ENCODE results near the gene SLC29A3.
"Not testable (repeated sequence)": the region's sequence is repeated elsewhere in the genome, so short reads cannot be mapped to it uniquely, and the experiment has no call there.

The SLC29A3 gene

DNA sequence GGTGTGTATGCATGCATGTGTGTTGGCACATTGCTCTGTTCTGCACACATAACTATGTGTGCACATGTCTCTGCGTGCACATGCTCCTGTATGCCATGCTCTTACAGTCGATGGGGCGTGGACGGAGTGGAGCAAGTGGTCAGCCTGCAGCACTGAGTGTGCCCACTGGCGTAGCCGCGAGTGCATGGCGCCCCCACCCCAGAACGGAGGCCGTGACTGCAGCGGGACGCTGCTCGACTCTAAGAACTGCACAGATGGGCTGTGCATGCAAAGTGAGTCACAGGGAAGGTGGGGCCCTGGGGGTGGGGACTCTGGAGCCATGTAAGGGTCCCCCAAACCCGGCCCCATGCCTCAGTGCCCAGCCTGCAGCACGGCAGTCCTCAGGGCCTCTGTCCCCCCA lies 30.6 kb upstream of the SLC29A3 start:
- H3K9me3 Mint-ChIP-seq = no peaks in the 10 kb centered on the region
- no peak for ATAC-seq (replicated peaks)
- H3K27me3 Mint-ChIP-seq = peaks cover 0 to 29% of the 10 kb centered on the region in 2 donors
- no peak overlapping the region for H3K27ac Mint-ChIP-seq
- no peaks in the 10 kb centered on the region for H3K4me1 Mint-ChIP-seq (ENCODE audit: low read depth in 2 of 2)
- H3K36me3 Mint-ChIP-seq (ENCODE audit: insufficient read depth) = no peaks in the 10 kb centered on the region
- no peak overlapping the region for H3K4me3 Mint-ChIP-seq
- no peak for DNase-seq

DNA sequence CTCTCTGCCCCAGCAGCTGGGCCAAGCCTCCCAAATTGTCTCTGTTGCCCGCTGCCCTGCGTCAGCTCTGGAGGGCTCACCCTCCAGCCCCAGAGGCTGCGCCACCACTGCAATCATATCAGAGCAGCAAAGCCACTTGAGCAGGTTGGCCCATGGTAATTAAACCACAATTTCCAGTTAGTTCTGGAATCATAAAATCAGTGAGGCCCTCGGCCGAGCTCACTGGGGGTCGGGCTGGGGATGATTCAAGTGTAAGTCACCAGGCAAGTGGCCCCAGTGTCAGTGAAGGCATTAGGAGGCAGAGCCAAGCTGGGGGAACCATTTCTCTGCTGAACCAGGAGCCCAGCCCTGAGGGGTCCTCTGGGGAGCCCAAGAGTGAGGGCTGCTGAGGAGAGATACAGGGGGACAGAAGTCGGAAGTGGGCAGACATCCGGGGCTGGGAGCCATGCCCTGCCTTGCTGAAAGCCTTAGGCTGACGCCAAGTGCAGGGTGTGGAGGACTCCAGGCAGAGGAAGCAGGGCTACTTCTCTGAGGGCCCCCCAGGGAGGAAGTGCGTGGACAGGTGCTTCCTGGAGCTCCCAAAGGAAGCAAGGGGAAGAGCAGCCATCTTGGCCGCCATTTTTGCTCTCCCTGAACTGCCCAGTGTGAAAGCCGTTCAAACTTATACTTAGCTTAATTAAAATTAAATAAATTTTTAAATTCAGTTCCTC lies 29.5 kb upstream of the SLC29A3 start:
- H3K9me3 Mint-ChIP-seq = no peaks in the 10 kb centered on the region
- no peak overlapping the region for H3K4me3 Mint-ChIP-seq
- ATAC-seq (replicated peaks) (no peak), DNase-seq (no peak)
- H3K27ac Mint-ChIP-seq = no peak overlapping the region
- H3K4me1 Mint-ChIP-seq (ENCODE audit: low read depth in 2 of 2) = no peaks in the 10 kb centered on the region
- H3K36me3 Mint-ChIP-seq (ENCODE audit: insufficient read depth) = no peaks in the 10 kb centered on the region
- peaks cover 0 to 29% of the 10 kb centered on the region in 2 donors for H3K27me3 Mint-ChIP-seq

DNA sequence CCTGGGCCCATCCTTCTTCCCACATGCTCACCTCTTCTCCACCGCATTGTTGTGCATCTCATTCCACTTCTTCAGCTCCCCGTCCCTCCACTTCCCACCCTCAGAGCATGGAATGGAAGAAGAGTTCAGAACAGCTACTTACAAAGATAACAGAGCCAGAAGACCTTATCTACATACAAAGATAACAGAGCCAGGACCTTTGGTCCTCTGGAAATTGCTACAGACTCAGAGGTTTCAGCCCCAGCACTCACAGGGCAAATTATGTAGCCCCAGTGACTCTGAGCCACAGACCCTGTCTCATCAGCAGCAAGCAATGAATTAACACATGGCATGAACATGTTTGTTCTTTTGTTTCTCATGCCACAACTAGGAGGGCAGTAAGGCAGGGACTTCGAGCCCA lies 28.7 kb upstream of the SLC29A3 start:
- no peaks in the 10 kb centered on the region for H3K9me3 Mint-ChIP-seq
- H3K4me1 Mint-ChIP-seq (ENCODE audit: low read depth in 2 of 2) = no peaks in the 10 kb centered on the region
- H3K36me3 Mint-ChIP-seq (ENCODE audit: insufficient read depth) = no peaks in the 10 kb centered on the region
- ATAC-seq (replicated peaks) = no peak
- DNase-seq = no peak
- no peak overlapping the region for H3K4me3 Mint-ChIP-seq
- no peak overlapping the region for H3K27ac Mint-ChIP-seq
- peaks cover 3 to 37% of the 10 kb centered on the region in 2 donors for H3K27me3 Mint-ChIP-seq

DNA sequence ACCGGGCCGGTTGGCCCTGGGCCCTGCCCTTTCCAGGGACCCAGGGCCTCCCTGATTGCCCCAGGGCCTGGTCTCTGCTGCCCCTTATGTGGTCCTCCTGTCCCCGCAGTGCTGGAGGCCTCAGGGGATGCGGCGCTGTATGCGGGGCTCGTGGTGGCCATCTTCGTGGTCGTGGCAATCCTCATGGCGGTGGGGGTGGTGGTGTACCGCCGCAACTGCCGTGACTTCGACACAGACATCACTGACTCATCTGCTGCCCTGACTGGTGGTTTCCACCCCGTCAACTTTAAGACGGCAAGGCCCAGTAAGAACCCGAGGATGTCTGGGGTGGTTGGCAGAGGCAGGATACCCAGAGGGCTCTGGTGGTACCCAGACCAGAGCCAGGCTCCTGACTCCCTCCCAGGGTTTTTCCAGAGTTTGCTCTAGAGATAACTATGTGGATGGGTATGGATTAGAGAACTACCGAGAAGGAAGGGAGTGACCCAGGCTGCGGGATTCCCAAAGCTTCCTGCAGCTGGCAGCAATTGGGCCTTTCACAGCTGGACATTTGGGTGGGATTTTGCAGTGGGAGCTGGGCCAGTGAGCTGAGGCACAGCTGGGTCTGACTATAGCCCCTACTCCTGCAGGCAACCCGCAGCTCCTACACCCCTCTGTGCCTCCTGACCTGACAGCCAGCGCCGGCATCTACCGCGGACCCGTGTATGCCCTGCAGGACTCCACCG lies 28.1 kb upstream of the SLC29A3 start:
- H3K27me3 Mint-ChIP-seq = peaks cover 7 to 42% of the 10 kb centered on the region in 2 donors
- H3K4me3 Mint-ChIP-seq = no peak overlapping the region
- no peaks in the 10 kb centered on the region for H3K4me1 Mint-ChIP-seq (ENCODE audit: low read depth in 2 of 2)
- H3K36me3 Mint-ChIP-seq (ENCODE audit: insufficient read depth) = no peaks in the 10 kb centered on the region
- ATAC-seq (replicated peaks) (no peak), DNase-seq (no peak)
- no peaks in the 10 kb centered on the region for H3K9me3 Mint-ChIP-seq
- no peak overlapping the region for H3K27ac Mint-ChIP-seq

DNA sequence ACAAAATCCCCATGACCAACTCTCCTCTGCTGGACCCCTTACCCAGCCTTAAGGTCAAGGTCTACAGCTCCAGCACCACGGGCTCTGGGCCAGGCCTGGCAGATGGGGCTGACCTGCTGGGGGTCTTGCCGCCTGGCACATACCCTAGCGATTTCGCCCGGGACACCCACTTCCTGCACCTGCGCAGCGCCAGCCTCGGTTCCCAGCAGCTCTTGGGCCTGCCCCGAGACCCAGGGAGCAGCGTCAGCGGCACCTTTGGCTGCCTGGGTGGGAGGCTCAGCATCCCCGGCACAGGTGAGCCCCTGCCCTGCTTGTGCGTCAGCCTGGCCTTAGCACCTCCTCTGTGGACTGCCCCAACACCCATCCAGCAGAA lies 27.5 kb upstream of the SLC29A3 start:
- no peaks in the 10 kb centered on the region for H3K9me3 Mint-ChIP-seq
- H3K4me3 Mint-ChIP-seq = no peak overlapping the region
- DNase-seq (no peak), ATAC-seq (replicated peaks) (no peak)
- H3K27me3 Mint-ChIP-seq = peaks cover 12 to 48% of the 10 kb centered on the region in 2 donors
- H3K36me3 Mint-ChIP-seq (ENCODE audit: insufficient read depth) = no peaks in the 10 kb centered on the region
- no peaks in the 10 kb centered on the region for H3K4me1 Mint-ChIP-seq (ENCODE audit: low read depth in 2 of 2)
- no peak overlapping the region for H3K27ac Mint-ChIP-seq

DNA sequence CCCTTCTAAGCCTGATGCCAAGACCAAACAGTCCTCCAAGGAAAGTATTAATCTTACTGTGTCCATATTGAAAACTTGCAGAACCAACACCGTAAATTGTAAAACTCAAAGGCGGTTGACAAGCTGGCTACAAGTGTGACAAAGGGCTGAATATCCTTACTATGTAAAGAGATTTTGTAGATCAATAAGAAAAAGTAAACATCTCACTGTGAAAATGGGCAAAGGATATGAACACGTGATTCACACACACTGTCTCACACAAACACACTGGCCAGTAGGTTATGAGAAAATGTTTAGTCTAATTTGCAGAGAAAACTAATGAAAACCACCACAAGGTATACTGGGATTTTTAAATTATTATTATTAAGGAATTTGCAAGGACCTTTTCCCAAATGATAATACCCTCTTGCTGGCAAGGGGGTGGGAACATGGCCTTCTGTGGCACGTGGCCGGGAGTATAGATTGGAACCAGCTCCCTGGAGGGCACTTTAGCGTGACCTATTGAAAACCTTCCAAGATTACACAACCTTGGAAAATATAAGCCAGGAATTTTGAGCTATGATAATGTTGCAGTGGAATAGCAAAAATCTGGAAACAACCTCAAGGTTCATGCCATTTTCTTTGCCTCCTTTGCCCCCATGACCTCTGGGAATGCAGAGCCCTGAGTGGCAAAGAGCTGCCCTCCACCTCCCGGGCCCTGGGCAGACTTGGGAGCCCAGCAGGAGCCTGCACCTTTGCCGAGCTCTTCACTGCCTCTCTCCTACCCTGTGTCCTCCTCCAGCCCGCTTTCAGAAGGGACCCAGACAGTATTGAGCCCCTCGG lies 26.2 kb upstream of the SLC29A3 start:
- H3K4me3 Mint-ChIP-seq = no peak overlapping the region
- no peak overlapping the region for H3K27ac Mint-ChIP-seq
- peaks cover 12 to 46% of the 10 kb centered on the region in 2 donors for H3K27me3 Mint-ChIP-seq
- H3K9me3 Mint-ChIP-seq = no peaks in the 10 kb centered on the region
- no peak for DNase-seq
- ATAC-seq (replicated peaks) = no peak
- H3K4me1 Mint-ChIP-seq (ENCODE audit: low read depth in 2 of 2) = no peaks in the 10 kb centered on the region
- H3K36me3 Mint-ChIP-seq (ENCODE audit: insufficient read depth) = no peaks in the 10 kb centered on the region

DNA sequence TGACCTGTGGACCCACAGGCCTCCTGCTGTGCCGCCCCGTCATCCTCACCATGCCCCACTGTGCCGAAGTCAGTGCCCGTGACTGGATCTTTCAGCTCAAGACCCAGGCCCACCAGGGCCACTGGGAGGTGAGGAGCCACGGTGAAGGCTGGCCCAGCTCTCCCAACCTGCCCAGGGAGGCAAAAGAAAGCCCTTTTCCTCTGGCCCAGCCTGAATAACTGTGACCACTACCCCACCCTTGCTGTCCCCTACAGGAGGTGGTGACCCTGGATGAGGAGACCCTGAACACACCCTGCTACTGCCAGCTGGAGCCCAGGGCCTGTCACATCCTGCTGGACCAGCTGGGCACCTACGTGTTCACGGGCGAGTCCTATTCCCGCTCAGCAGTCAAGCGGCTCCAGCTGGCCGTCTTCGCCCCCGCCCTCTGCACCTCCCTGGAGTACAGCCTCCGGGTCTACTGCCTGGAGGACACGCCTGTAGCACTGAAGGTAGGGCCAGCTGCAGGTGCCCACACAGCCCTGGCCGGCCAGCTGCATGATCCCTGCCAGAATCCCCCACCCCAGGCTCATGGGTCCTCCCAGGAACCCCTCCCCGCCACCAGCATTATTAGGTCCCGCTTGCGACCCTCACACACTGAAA lies 25.5 kb upstream of the SLC29A3 start:
- H3K36me3 Mint-ChIP-seq (ENCODE audit: insufficient read depth) = no peaks in the 10 kb centered on the region

DNA sequence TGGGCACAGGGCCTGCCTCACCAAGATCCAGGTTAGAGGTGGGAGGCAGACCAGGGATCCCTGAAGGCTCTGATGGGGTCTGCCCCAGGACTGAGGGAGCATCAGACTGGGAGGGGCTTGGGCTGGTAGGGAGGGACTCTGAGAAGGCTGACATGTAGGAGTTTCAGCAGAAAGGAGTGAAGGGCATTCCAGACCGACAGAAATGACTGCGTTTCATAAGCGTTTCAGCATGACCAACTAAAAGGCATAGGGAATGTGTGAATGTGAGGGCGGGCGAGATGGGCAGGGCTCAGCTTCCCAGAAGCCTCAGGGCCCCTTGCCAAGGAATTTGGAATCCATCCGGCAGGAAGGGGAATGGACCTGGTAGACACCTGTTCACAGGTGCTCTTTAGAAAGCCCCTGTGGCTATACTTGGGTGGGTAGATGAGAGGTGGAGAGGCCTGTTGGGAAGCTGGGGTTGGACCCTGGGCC lies 24.9 kb upstream of the SLC29A3 start:
- no peak overlapping the region for H3K4me3 Mint-ChIP-seq
- ATAC-seq (replicated peaks) = no peak
- H3K27ac Mint-ChIP-seq = no peak overlapping the region
- no peaks in the 10 kb centered on the region for H3K9me3 Mint-ChIP-seq
- no peaks in the 10 kb centered on the region for H3K4me1 Mint-ChIP-seq (ENCODE audit: low read depth in 2 of 2)
- DNase-seq = no peak
- no peaks in the 10 kb centered on the region for H3K36me3 Mint-ChIP-seq (ENCODE audit: insufficient read depth)
- peaks cover 12 to 48% of the 10 kb centered on the region in 2 donors for H3K27me3 Mint-ChIP-seq

More for the DNA sequence above, 25.5 kb upstream of the SLC29A3 start:
- ATAC-seq (replicated peaks) (no peak), DNase-seq (no peak)
- no peak overlapping the region for H3K4me3 Mint-ChIP-seq
- no peaks in the 10 kb centered on the region for H3K9me3 Mint-ChIP-seq
- no peaks in the 10 kb centered on the region for H3K4me1 Mint-ChIP-seq (ENCODE audit: low read depth in 2 of 2)
- H3K27ac Mint-ChIP-seq = no peak overlapping the region
- H3K27me3 Mint-ChIP-seq = peaks cover 12 to 44% of the 10 kb centered on the region in 2 donors

DNA sequence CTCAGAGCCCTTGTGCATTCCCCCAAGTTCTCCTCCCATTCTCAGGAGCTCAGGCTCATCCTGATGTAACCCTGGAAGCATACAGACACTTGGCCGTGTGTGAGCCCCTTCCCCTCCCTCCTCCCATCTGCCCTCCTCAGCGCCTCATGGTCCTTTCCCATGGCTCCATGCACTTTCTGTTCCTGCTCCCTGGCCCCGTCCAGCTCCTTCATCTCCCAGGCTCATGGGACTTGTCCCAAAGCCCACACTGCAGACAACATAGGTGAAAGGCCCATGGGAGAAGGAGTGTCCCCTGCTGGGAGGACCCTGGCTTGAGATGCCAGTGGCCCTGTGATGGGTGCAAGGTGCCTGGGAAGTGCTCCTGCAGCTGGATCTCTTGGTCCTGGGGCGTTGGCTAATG lies 24.2 kb upstream of the SLC29A3 start:
- peaks cover 0 to 4% of the 10 kb centered on the region in 2 donors for H3K4me1 Mint-ChIP-seq (ENCODE audit: low read depth in 2 of 2)
- ATAC-seq (replicated peaks) (no peak), DNase-seq (no peak)
- H3K36me3 Mint-ChIP-seq (ENCODE audit: insufficient read depth) = no peaks in the 10 kb centered on the region
- peaks cover 19 to 55% of the 10 kb centered on the region in 2 donors for H3K27me3 Mint-ChIP-seq
- no peaks in the 10 kb centered on the region for H3K9me3 Mint-ChIP-seq
- no peak overlapping the region for H3K4me3 Mint-ChIP-seq
- no peak overlapping the region for H3K27ac Mint-ChIP-seq

DNA sequence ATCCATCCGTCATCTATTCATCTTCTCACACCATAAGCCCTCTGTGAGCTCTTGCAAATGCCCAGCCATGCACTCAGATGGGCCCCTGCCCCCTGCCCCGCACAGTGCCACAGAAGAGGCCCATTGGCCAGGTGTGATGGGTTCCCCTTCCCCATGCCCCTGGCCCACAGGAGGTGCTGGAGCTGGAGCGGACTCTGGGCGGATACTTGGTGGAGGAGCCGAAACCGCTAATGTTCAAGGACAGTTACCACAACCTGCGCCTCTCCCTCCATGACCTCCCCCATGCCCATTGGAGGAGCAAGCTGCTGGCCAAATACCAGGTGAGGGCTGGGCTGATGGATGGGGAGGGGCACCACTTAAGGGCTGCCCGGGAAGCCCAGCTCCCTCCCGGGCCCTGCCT lies 23.4 kb upstream of the SLC29A3 start:
- H3K9me3 Mint-ChIP-seq = no peaks in the 10 kb centered on the region
- no peak for ATAC-seq (replicated peaks)
- H3K4me1 Mint-ChIP-seq (ENCODE audit: low read depth in 2 of 2) = peaks cover 0 to 4% of the 10 kb centered on the region in 2 donors
- H3K27me3 Mint-ChIP-seq = peaks cover 20 to 63% of the 10 kb centered on the region in 2 donors
- no peak overlapping the region for H3K27ac Mint-ChIP-seq
- H3K4me3 Mint-ChIP-seq = no peak overlapping the region
- H3K36me3 Mint-ChIP-seq (ENCODE audit: insufficient read depth) = no peaks in the 10 kb centered on the region
- DNase-seq = no peak

DNA sequence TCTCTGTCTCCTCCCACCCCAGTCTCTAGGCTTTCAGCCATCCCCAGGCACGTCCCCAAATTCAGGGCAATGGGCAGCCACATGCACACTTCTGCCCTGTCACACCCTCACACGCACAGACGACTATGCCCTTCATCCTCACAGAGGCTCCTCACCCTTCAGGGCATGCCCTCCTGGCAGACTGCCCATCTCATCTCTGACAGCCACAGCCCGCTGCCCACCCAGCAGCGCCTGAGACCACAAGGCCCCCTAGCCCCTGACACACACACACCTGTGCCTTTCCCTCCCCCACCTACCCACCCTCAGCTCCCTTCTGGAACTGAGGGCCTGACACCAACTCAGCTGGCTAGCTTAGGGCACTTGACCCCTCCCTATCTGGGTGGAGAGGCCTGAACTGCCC lies 23.0 kb upstream of the SLC29A3 start:
- Mint-ChIP-seq H3K27me3 (peaks cover 20 to 67% of the 10 kb centered on the region in 2 donors), H3K4me3 (no peak overlapping the region), H3K27ac (no peak overlapping the region), H3K36me3 (ENCODE audit: insufficient read depth) (no peaks in the 10 kb centered on the region), H3K4me1 (ENCODE audit: low read depth in 2 of 2) (peaks cover 0 to 4% of the 10 kb centered on the region in 2 donors), H3K9me3 (no peaks in the 10 kb centered on the region)
- ATAC-seq (replicated peaks) (no peak), DNase-seq (no peak)

DNA sequence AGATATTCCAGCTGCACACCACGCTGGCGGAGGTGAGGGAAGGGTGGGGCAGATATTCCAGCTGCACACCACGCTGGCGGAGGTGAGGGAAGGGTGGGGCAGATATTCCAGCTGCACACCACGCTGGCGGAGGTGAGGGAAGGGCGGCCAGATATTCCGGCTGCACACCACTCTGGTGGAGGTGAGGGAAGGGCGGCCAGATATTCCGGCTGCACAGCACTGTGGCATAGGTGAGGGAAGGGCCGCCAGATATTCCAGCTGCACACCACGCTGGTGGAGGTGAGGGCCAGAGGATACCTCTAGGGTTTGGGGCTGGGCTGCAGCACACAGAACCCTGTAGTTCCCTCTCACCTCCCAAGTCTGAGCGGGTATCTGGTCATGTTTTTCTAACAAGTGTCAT lies 22.2 kb upstream of the SLC29A3 start:
- H3K27ac Mint-ChIP-seq; DNase-seq; H3K9me3 Mint-ChIP-seq; ATAC-seq (replicated peaks); H3K4me1 Mint-ChIP-seq (ENCODE audit: low read depth in 2 of 2); H3K4me3 Mint-ChIP-seq; H3K36me3 Mint-ChIP-seq (ENCODE audit: insufficient read depth): not testable (repeated sequence)
- H3K27me3 Mint-ChIP-seq = peaks cover 22 to 73% of the 10 kb centered on the region in 2 donors

DNA sequence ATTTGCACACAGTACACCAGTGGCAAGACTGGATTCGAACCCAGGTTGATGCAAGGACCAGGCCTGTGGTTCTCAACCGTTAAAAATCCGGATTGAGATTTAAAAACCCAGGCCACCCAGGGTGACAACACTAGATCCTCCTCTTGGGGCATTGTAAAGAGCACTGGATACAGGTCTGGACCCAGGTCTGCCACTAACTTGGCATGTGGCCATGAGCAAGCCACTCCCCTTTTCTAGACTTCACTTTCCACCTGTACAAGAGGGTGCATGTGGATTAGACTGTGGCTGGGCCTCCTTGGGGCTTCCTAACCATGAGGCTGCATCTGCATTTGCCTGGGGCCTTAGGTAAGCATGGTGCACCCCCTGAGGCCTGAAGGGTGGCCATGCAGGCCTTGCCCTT lies 21.7 kb upstream of the SLC29A3 start:
- no peak overlapping the region for H3K27ac Mint-ChIP-seq
- no peaks in the 10 kb centered on the region for H3K36me3 Mint-ChIP-seq (ENCODE audit: insufficient read depth)
- DNase-seq (no peak), ATAC-seq (replicated peaks) (no peak)
- peaks cover 27 to 74% of the 10 kb centered on the region in 2 donors for H3K27me3 Mint-ChIP-seq
- no peaks in the 10 kb centered on the region for H3K9me3 Mint-ChIP-seq
- peaks cover 0 to 4% of the 10 kb centered on the region in 2 donors for H3K4me1 Mint-ChIP-seq (ENCODE audit: low read depth in 2 of 2)
- no peak overlapping the region for H3K4me3 Mint-ChIP-seq

Data from effector memory CD8-positive, alpha-beta T cell (primary cell).